Measurements from ENCODE around the gene LEF1. TPM values are rescaled to one million over a fixed set of nuclear protein-coding genes. Genes with fewer than 3 reads are reported as not detected.

The LEF1 gene
- total RNA-seq, 1 donor from 2014 or later = 4.3 TPM

DNA sequence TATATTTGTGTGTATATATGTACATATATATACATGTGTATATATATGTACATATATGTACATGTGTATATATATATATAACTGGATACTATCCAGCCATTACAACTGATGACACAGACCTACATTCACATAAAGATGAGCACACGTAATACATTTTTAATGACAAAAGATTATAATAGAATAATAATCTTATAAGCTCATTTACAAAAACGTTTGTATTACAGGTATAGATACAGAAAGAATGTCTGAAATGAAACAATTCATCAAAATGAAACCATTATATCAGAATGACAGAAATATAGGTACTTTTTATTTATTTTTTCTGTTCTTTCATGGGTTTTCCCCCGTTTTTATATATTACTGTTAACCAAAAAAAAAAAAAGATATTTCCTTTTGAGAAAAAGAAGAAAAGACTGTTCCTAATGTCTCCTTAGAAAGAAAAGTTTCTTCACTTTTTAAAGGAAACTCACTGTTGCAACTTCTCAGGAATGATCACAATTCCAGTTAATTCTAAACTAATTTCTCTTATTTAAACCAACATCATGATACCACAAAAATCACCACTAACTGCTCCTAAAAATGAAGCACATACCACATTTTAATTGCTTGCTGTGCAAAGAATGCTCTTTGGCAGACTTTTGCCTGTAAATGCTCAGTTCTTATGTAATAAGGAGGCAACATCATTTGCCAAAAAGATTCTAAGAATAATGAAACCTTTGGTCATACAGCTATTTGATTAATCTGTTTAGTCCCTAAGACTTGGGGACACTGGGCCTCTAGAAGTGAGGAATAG is 18.9 kb downstream of the LEF1 start:
- H3K4me3 ChIP-seq = no peak overlapping the region
- H3K36me3 ChIP-seq = no peaks in the 10 kb centered on the region
- TF ChIP-seq, protein P1, sequence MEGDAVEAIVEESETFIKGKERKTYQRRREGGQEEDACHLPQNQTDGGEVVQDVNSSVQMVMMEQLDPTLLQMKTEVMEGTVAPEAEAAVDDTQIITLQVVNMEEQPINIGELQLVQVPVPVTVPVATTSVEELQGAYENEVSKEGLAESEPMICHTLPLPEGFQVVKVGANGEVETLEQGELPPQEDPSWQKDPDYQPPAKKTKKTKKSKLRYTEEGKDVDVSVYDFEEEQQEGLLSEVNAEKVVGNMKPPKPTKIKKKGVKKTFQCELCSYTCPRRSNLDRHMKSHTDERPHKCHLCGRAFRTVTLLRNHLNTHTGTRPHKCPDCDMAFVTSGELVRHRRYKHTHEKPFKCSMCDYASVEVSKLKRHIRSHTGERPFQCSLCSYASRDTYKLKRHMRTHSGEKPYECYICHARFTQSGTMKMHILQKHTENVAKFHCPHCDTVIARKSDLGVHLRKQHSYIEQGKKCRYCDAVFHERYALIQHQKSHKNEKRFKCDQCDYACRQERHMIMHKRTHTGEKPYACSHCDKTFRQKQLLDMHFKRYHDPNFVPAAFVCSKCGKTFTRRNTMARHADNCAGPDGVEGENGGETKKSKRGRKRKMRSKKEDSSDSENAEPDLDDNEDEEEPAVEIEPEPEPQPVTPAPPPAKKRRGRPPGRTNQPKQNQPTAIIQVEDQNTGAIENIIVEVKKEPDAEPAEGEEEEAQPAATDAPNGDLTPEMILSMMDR (IDR thresholded peaks at IDR 0.05) = no peak
- no peak overlapping the region for H3K27ac ChIP-seq
- no peaks in the 10 kb centered on the region for H3K9me3 ChIP-seq
- intact Hi-C loops (cut with DNase I) = no loop called here
- no peak for ATAC-seq
- no peak for DNase-seq
- H3K4me1 ChIP-seq = no peaks in the 10 kb centered on the region
- no peaks in the 10 kb centered on the region for H3K27me3 ChIP-seq (ENCODE audit: low read depth)

DNA sequence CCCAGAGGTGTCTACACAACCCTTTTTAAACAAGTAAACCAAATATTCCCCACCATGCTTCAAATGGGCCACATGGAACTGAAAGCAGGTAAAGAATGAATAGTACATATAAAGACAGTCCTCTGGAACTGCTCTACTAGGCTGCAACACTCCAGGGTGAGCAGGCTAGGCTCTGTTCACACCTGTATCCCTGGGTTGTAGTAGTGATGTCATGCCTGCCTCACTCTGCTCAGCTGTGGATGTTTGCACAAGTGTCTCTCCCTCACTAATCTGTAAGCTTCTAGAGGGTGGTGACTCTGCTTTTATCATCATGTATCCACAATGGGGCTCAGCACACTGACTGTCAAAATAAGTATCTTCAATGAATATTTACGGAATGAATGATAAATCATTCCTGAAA is 20.4 kb downstream of the LEF1 start:
- ATAC-seq = no peak
- no peak overlapping the region for H3K4me3 ChIP-seq

DNA sequence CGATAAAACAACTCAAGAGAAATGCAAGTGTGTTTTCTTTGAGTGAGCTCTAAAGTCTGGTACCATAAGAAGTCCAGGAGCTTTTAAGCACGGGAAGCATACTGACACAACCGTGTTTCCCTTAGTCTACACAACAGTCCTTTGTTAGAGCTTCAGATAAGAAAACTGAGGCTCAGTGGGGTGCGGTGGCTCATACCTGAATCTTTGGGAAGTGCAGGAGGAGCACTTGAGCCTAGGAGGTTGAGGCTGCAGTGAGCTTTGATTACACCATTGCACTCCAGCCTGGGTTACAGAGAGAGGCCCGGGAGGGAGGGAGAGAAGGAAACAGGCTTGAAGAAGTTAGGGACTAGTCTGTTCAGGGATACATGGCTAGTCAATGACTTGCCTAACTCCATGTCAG is 21.9 kb downstream of the LEF1 start:
- no peaks in the 10 kb centered on the region for H3K27me3 ChIP-seq (ENCODE audit: low read depth)
- no peak for DNase-seq
- TF ChIP-seq, protein P1 (IDR thresholded peaks at IDR 0.05) = no peak

More for the DNA sequence above, 20.4 kb downstream of the LEF1 start:
- intact Hi-C loops (cut with DNase I) = no loop called here
- no peak for DNase-seq
- Histone ChIP-seq H3K27ac (no peak overlapping the region), H3K27me3 (ENCODE audit: low read depth) (no peaks in the 10 kb centered on the region), H3K4me1 (no peaks in the 10 kb centered on the region), H3K36me3 (no peaks in the 10 kb centered on the region), H3K9me3 (no peaks in the 10 kb centered on the region)
- TF ChIP-seq, protein P1 (IDR thresholded peaks at IDR 0.05) = no peak

DNA sequence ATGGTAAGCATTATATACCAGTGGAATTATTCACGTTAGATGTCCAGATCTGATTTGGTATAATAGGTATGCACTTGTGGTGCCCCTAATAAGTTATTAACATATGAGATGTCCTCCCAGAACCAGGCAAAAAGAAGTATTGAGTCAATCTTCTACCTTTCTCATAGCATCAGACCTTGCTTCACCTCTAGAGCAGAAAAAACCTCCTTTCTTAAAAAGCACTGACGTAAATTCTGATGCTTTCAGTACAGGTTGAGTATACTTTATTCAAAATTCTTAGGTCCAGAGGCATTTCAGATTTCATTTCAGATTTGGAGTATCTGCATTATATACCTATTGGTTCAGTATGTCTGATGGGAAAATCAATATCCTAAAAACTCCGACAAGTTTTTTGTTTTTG is 22.4 kb downstream of the LEF1 start:
- Histone ChIP-seq H3K27ac (no peak overlapping the region), H3K4me1 (no peaks in the 10 kb centered on the region), H3K9me3 (no peaks in the 10 kb centered on the region), H3K4me3 (no peak overlapping the region), H3K36me3 (no peaks in the 10 kb centered on the region), H3K27me3 (ENCODE audit: low read depth) (no peaks in the 10 kb centered on the region)
- ATAC-seq = no peak
- intact Hi-C loops (cut with DNase I) = no loop called here
- DNase-seq = no peak
- TF ChIP-seq, protein P1 (IDR thresholded peaks at IDR 0.05) = no peak

More for the DNA sequence above, 21.9 kb downstream of the LEF1 start:
- ATAC-seq = no peak
- intact Hi-C loops (cut with DNase I) = no loop called here
- no peaks in the 10 kb centered on the region for H3K9me3 ChIP-seq
- no peaks in the 10 kb centered on the region for H3K36me3 ChIP-seq
- no peak overlapping the region for H3K4me3 ChIP-seq
- H3K4me1 ChIP-seq = no peaks in the 10 kb centered on the region
- H3K27ac ChIP-seq = no peak overlapping the region

DNA sequence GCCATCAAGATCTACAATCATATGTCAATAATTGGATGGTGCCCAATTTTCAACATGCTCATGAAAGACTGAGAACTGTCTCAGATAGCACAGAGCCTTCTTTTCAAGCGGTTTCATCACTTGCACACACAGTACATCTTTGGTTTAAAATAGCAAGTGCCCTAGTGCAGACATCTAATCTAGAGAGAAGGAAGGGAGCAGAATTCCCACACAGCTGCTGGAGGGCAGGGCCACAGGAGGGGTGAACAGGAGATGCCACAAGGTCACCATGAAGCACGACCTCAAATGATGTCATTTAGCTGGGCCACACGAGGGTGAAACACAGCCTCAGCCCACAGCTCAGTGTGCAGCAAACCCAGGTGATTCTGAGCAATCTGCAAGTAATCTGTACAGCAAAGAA is 24.3 kb downstream of the LEF1 start:
- Histone ChIP-seq H3K27me3 (ENCODE audit: low read depth) (no peaks in the 10 kb centered on the region), H3K27ac (no peak overlapping the region), H3K4me3 (no peak overlapping the region), H3K9me3 (no peaks in the 10 kb centered on the region), H3K36me3 (no peaks in the 10 kb centered on the region), H3K4me1 (no peaks in the 10 kb centered on the region)
- DNase-seq (no peak), ATAC-seq (no peak)
- intact Hi-C loops (cut with DNase I) = no loop called here
- TF ChIP-seq, protein P1 (IDR thresholded peaks at IDR 0.05) = no peak
